ENCODE measurements around the gene C4B.
A peak's percentile ranks its signal among the peaks of the same experiment; 100 is the strongest.
"Not testable (repeated sequence)": the region's sequence is repeated elsewhere in the genome, so short reads cannot be mapped to it uniquely, and the experiment has no call there.

Gene C4B

GRCh38 chr6:32037598-32038524 is 23.3 kb downstream of the C4B start, which contains the start of gene CYP21A2:
TSS of gene CYP21A2 (plus strand) at chr6:32038415. CDS start at chr6:32038423, 8 bp downstream.
- not testable (repeated sequence) for DNase-seq

GRCh38 chr6:32038878-32039277 is 24.3 kb downstream of the C4B start:
- not testable (repeated sequence) for DNase-seq

GRCh38 chr6:32039321-32040274 is 25.0 kb downstream of the C4B start:
- DNase-seq = not testable (repeated sequence)

- DNase-seq = not testable (repeated sequence)
These were observed 25.9 kb downstream of the C4B start for GRCh38 chr6:32040299-32041049.

GRCh38 chr6:32041050-32041321 is 26.4 kb downstream of the C4B start:
- DNase-seq = not testable (repeated sequence)

- DNase-seq = not testable (repeated sequence)
These were observed 26.8 kb downstream of the C4B start for GRCh38 chr6:32041385-32041784.

- not testable (repeated sequence) for DNase-seq
These were observed 27.7 kb downstream of the C4B start for GRCh38 chr6:32042276-32042675.

- not testable (repeated sequence) for DNase-seq
These were observed 29.2 kb downstream of the C4B start for GRCh38 chr6:32043589-32044380.

- DNase-seq = not testable (repeated sequence)
These were observed 30.3 kb downstream of the C4B start for GRCh38 chr6:32044916-32045315.

GRCh38 chr6:32045811-32046449 is 31.3 kb downstream of the C4B start:
- DNase-seq = no peak

GRCh38 chr6:32046450-32047083 is 32.0 kb downstream of the C4B start:
- DNase-seq = peak; percentile 73

GRCh38 chr6:32047084-32047478 is 32.5 kb downstream of the C4B start:
- DNase-seq = peak; percentile 47

- DNase-seq = no peak
These were observed 32.9 kb downstream of the C4B start for GRCh38 chr6:32047539-32047854.

- peak; percentile 57 for DNase-seq
These were observed 33.5 kb downstream of the C4B start for GRCh38 chr6:32047855-32048766.

- DNase-seq = not testable (repeated sequence)
These were observed 34.6 kb downstream of the C4B start for GRCh38 chr6:32049149-32049548.

- not testable (repeated sequence) for DNase-seq
These were observed 35.1 kb downstream of the C4B start for GRCh38 chr6:32049736-32050135.

GRCh38 chr6:32050562-32050961 is 36.0 kb downstream of the C4B start:
- no peak for DNase-seq

GRCh38 chr6:32052626-32053025 is 38.0 kb downstream of the C4B start:
- DNase-seq = not testable (repeated sequence)

- DNase-seq = not testable (repeated sequence)
These were observed 38.7 kb downstream of the C4B start for GRCh38 chr6:32053314-32053713.

GRCh38 chr6:32055756-32056155 is 41.2 kb downstream of the C4B start:
- DNase-seq = not testable (repeated sequence)
